ENCODE measurements around the gene CRPPA. TPM values are rescaled to one million over a fixed set of nuclear protein-coding genes. Genes with fewer than 3 reads are reported as not detected.

CRPPA gene
- total and polyA plus RNA-seq, 2 of the 13 experiments (the other 11 are each of a cell fraction or from before 2014, with no cell fraction given): 0.16 to 1.3 TPM

- TF ChIP-seq KDM6A (CRISPR knock-in tag; IDR thresholded peaks at IDR 0.05; ENCODE audit: low read depth): no peak
Observed at GRCh38 chr7:16430133-16430532, 8.8 kb upstream of the CRPPA start (continued).

GRCh38 chr7:16428672-16429071 is 7.3 kb upstream of the CRPPA start:
- H3K27ac ChIP-seq (ENCODE audit: extremely low read length, insufficient read depth, low read length): no peak overlapping the region
- DNase-seq (ENCODE audit: low spot score) (no peak), ATAC-seq (no peak), FAIRE-seq (no peak)
- no peaks in the 10 kb centered on the region for H3K9me3 ChIP-seq (ENCODE audit: low read length)
- no peak overlapping the region for H3K9ac ChIP-seq (ENCODE audit: insufficient read depth, low read depth, low read length)
- ChIA-PET POLR2A (no interaction called here), CTCF (ENCODE audit: low intra/inter-chr PET ratio, low total read pairs) (interaction anchor here (1.4 kb wide), 1 partner anchor 136 kb away, joined by 3 read pairs; no protein-coding TSS in a partner anchor)
- H3K4me3 ChIP-seq (replicated peaks in 1 of 3; ENCODE audit: insufficient read depth in 1 of 3, low read depth in 2 of 3, low read length in 3 of 3): no peak overlapping the region
- no peaks in the 10 kb centered on the region for H3K4me1 ChIP-seq (ENCODE audit: insufficient read depth, low read length)
- no peaks in the 10 kb centered on the region for H4K20me1 ChIP-seq (ENCODE audit: insufficient read depth, low read length)
- H2AFZ ChIP-seq (ENCODE audit: low read length): no peak overlapping the region
- TF ChIP-seq MXI1 (IDR thresholded peaks at IDR 0.05; ENCODE audit: borderline replicate concordance, low read depth, low read length) (no peak), ZNF710 (CRISPR knock-in tag; IDR thresholded peaks at IDR 0.05; ENCODE audit: borderline replicate concordance) (no peak), TBL1XR1 (IDR thresholded peaks at IDR 0.05; ENCODE audit: borderline replicate concordance, low read length, partially characterized antibody) (no peak), SNRNP70 (IDR thresholded peaks at IDR 0.05; ENCODE audit: low read depth, low read length) (no peak)
- no peaks in the 10 kb centered on the region for H3K79me2 ChIP-seq (ENCODE audit: insufficient read depth, low read length)
- intact Hi-C loops (cut with micrococcal nuclease; ENCODE audit: unreplicated experiment): no loop called here
- WGBS (ENCODE audit: low lambda C conversion rate): 2% methylated on average over 2 of the region's 2 CpGs
- H3K36me3 ChIP-seq (replicated peaks in 1 of 2; ENCODE audit: control insufficient read depth in 1 of 2, insufficient read depth in 2 of 2, low read length in 2 of 2): no peaks in the 10 kb centered on the region
- no peaks in the 10 kb centered on the region for H3K27me3 ChIP-seq (ENCODE audit: control insufficient read depth in 1 of 2, insufficient read depth in 2 of 2, low read length in 2 of 2)
- no peak overlapping the region for H3K4me2 ChIP-seq (ENCODE audit: low read depth, low read length)
- no TSS peak for BruUV-seq (replicated peaks)
- in situ Hi-C loops (cut with HindIII; ENCODE audit: extremely low pct_ligation_motif_present, low pct_unique_long_range_greater_than_20kb): no loop called here

GRCh38 chr7:16428182-16428581 is 6.8 kb upstream of the CRPPA start:
- Histone ChIP-seq H3K4me3 (replicated peaks in 1 of 3; ENCODE audit: insufficient read depth in 1 of 3, low read depth in 2 of 3, low read length in 3 of 3) (no peak overlapping the region), H2AFZ (ENCODE audit: low read length) (no peak overlapping the region), H3K27me3 (ENCODE audit: control insufficient read depth in 1 of 2, insufficient read depth in 2 of 2, low read length in 2 of 2) (no peaks in the 10 kb centered on the region), H3K9ac (ENCODE audit: insufficient read depth, low read depth, low read length) (no peak overlapping the region), H3K79me2 (ENCODE audit: insufficient read depth, low read length) (no peaks in the 10 kb centered on the region), H3K4me2 (ENCODE audit: low read depth, low read length) (no peak overlapping the region), H3K4me1 (ENCODE audit: insufficient read depth, low read length) (no peaks in the 10 kb centered on the region), H3K9me3 (ENCODE audit: low read length) (no peaks in the 10 kb centered on the region), H4K20me1 (ENCODE audit: insufficient read depth, low read length) (no peaks in the 10 kb centered on the region), H3K27ac (ENCODE audit: extremely low read length, insufficient read depth, low read length) (no peak overlapping the region), H3K36me3 (replicated peaks in 1 of 2; ENCODE audit: control insufficient read depth in 1 of 2, insufficient read depth in 2 of 2, low read length in 2 of 2) (no peaks in the 10 kb centered on the region)
- CTCF ChIA-PET (ENCODE audit: low intra/inter-chr PET ratio, low total read pairs): no interaction called here
- intact Hi-C loops (cut with micrococcal nuclease; ENCODE audit: unreplicated experiment): no loop called here
- in situ Hi-C loops (cut with HindIII; ENCODE audit: extremely low pct_ligation_motif_present, low pct_unique_long_range_greater_than_20kb): no loop called here
- ATAC-seq (no peak), FAIRE-seq (no peak), DNase-seq (ENCODE audit: low spot score) (no peak)
- POLR2A ChIA-PET: no interaction called here
- BruUV-seq (replicated peaks): no TSS peak
- TF ChIP-seq NCOA2 (CRISPR knock-in tag; IDR thresholded peaks at IDR 0.05): no peak
- no peak for TF ChIP-seq IKZF1 (IDR thresholded peaks at IDR 0.05)
- TF ChIP-seq ZNF576 (CRISPR knock-in tag; IDR thresholded peaks at IDR 0.05): no peak
- no peak for TF ChIP-seq JUN (CRISPR knock-in tag; IDR thresholded peaks at IDR 0.05)
- TF ChIP-seq ZNF646 (CRISPR knock-in tag; IDR thresholded peaks at IDR 0.05): no peak
